Stimulated activated naive CD4-positive, alpha-beta T cell treated with Interleukin-2 at 50 U/mL for 16 hours (primary cell): ENCODE results near the gene FNDC10.
"Not testable (repeated sequence)": the region's sequence is repeated elsewhere in the genome, so short reads cannot be mapped to it uniquely, and the experiment has no call there.

Source experiments
- DNase-seq: peaks from one replicate; lab custom pipeline; 2025; lab: John Stamatoyannopoulos, UW

FNDC10 gene

DNA sequence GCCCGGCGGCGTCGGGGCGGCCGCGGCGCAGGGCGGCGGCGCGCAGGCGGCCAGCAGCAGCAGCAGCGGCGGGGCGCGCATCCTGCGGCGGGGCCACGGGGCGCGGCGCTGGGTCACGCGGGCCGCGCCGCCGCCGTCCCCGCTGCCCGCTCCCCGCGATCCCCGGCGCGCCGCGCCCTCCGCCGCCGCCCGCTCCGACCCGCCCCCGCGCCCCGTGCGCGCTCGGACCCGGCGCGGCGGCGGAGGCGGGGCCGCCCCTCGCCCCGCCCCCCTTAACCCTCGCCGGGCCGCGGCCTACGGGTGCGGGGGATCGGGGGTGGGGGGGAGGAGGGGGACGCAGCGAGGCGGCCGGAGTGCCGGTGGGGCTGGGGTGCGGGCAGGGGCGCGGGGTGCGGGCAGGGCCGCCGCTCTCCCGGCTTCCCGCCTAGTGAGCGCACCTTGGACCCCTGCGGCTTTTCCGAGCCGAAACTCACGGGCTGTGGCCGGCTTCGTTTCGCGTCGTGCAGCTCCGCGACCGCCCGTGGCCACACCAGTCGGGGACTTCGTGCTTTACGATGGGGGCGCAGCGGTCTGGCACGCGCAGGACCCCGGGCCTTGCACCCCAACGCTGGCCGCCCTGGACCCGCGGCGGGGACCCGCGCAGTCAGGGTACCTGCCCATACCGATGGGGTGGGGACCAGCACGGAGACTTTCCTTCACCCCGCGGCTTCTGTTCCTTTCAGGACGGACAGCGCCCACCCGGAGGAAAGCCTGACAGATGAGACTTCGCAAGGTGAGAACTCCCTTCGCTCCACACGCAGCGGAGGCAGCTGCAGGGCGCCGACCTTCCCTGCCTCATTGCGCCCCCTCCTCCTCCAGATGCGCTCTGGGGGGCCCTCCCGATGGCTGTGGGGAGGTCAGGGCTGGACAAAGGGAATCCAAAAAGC lies at the start of gene FNDC10:
Gene FNDC10 (minus strand): TSS at position 201 of the 926 bp plus-strand sequence. CDS start 120 bp downstream, at position 81.
- DNase-seq: no peak

GRCh38 chr1:1648265-1648664 lies 48.3 kb upstream of the FNDC10 start:
- not testable (repeated sequence) for DNase-seq

- DNase-seq: not testable (repeated sequence)
Observed at GRCh38 chr1:1647567-1648241, 47.8 kb upstream of the FNDC10 start.

DNA sequence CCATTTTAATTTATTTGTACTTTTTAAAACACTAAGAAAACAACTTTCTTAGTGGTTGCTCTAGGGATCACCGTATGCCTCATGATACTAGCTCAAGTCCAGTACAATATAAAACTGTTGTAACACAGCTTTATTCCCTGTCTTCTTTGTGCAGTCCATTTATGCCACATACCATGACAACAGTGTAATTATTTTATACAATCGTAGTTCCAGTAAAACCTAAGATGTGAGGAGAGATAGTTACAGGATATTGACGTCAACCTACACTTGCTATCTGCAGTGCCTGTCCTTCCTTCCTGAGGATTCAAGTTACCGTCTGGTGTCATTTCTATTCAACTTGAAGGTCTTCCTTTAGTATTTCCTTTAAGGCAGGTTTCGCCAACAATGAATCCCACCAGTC lies 46.4 kb upstream of the FNDC10 start:
- not testable (repeated sequence) for DNase-seq

- not testable (repeated sequence) for DNase-seq
Observed at GRCh38 chr1:1640711-1641461, 41.0 kb upstream of the FNDC10 start.

- not testable (repeated sequence) for DNase-seq
Observed at GRCh38 chr1:1640081-1640480, 40.1 kb upstream of the FNDC10 start.

- not testable (repeated sequence) for DNase-seq
Observed at GRCh38 chr1:1639368-1639767, 39.4 kb upstream of the FNDC10 start.

- DNase-seq: not testable (repeated sequence)
Observed at GRCh38 chr1:1638528-1638927, 38.6 kb upstream of the FNDC10 start.

GRCh38 chr1:1637479-1637875 lies 37.5 kb upstream of the FNDC10 start:
- not testable (repeated sequence) for DNase-seq

DNA sequence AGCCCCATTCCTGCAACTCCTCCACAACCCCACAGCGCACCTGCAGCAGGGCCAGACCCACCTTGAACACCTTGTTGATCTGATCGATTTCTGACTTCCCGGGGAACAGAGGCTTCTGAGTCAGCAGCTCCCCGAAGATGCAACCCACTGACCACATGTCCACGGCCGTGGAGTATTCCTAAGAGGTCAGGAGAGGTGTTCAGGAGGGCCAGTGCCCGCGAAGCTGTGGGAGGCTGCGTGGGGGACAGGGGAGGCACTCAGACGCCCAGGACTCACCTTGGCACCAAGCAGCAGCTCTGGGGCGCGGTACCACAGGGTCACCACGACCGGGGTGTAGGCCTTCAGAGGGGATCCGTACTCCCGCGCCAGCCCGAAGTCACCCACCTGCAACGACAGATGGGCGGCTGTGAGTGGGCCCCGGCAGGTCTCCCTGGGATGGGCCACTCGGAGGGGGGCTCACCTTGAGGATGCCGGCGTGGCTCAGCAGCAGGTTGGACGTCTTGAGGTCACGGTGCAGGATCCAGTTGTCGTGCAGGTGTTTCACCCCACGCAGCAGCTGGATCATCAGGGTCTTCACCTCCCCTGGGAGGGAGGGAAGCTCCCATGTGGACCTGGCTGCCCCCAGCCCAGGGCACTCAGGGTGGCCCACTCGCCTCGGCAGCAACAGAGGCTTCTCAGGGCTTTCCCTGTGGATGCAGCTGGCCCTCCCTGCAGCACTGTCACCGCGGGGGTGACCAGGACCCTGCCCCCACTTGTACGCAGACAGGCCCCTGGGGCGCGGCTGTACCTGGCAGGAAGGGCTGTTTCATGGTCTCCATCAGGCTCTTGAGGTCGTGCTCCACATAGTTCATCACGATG lies 36.9 kb upstream of the FNDC10 start:
- DNase-seq: not testable (repeated sequence)

- not testable (repeated sequence) for DNase-seq
Observed at GRCh38 chr1:1634613-1635012, 34.7 kb upstream of the FNDC10 start.

GRCh38 chr1:1633409-1633808 lies 33.5 kb upstream of the FNDC10 start:
- not testable (repeated sequence) for DNase-seq

DNA sequence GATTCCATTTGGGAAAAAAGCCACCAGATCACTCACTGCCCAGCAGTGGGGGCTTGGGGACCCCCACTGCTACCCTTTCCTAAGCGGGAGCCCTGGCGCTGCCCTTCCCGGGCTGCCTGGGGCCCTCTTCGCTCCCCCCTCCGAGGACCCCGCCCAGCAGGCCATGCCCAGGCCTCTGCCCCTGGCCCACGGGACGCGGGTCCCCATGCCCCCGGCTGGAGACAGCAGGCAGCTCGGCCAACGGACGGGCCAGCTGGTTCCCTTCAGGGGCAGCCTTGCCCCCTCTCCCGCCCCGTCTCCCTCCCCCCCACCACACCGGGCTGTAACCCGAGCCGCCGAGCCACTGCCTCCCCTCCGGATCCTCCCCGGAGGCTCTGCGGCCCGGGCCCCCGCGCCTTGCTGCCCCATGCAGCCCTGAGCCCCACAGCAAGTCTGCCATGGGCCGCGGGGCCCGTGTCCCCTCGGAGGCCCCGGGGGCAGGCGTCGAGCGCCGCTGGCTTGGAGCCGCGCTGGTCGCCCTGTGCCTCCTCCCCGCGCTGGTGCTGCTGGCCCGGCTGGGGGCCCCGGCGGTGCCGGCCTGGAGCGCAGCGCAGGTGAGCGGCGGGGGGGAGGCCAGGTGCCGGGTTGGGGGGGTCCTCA lies 32.0 kb upstream of the FNDC10 start, which contains the start of gene MMP23B:
Gene MMP23B (plus strand): TSS at position 392 of the 639 bp plus-strand sequence. CDS start 46 bp downstream, at position 438.
- no peak for DNase-seq

DNA sequence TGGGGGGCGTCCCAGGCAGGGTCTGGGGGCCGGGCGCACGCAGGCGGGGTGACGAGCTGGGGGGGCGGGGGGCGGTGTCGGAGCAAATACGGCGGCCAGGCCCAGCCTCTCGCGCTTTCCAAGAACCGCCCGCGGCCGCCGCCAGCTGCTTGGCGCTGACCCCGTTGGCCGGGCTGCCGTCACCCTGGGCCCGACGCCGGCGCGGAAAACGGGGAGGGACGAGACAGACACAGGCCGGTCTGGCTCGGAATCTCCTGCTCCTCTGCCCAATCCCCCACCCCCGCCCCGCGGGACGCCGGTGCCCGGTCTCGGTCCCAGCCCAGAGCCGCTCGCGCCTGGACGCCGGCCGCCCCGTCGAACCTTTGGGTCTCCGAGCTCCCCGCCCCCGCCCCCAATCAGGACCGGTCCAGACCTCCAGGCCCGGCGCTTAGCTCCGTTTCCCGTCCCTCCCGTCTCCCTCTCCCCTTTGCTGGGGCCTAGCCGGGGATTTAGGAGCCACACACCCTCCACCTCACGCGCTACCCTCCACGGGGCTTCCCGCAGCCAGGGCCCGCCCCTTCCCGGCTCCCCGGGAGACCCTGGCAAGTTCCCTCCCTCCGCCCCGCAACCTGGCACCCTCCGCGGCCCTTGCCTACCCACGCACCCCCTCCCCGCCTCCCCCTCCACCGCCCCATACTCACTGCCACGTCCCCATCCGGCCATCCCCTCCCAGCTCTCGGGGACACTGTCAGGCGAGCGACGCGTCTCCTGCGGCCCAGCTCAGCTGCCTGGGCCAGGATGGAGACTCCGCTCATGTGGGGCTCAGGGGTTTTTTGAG lies 31.2 kb upstream of the FNDC10 start:
- no peak for DNase-seq

DNA sequence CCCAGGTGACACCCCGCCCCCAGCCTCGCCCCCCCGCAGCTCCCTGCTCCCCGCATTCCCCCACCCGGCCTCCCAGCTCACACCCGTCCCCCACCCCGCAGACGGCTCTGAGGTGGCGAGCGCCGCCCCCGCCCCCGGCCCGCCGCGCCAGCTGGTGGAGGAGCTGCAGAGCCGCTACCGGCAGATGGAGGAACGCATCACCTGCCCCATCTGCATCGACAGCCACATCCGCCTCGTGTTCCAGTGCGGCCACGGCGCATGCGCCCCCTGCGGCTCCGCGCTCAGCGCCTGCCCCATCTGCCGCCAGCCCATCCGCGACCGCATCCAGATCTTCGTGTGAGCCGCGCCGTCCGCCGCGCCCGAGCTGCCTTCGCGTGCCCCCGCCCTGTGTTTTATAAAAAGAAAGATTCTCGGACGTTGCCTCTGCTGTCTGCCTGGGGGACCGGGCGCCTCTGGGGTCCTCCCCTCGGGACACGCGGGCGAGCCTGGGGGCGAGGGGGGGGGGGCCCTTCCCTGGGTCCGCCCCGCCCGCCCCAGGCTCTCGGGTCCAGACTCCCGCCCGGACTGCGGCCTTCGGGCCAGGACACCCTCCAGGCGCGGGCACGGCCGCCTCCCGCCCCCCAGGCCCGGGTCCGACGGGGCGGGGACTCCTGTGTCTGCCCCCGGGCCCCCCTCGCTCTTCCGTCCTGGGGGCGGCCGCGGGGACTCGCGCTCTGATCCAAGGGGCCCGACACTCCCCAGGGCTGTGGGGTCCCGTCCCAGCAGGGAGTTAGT lies 30.4 kb upstream of the FNDC10 start:
- peak; percentile 90 for DNase-seq

GRCh38 chr1:1629430-1630190 lies 29.7 kb upstream of the FNDC10 start:
- DNase-seq: peak; percentile 67

DNA sequence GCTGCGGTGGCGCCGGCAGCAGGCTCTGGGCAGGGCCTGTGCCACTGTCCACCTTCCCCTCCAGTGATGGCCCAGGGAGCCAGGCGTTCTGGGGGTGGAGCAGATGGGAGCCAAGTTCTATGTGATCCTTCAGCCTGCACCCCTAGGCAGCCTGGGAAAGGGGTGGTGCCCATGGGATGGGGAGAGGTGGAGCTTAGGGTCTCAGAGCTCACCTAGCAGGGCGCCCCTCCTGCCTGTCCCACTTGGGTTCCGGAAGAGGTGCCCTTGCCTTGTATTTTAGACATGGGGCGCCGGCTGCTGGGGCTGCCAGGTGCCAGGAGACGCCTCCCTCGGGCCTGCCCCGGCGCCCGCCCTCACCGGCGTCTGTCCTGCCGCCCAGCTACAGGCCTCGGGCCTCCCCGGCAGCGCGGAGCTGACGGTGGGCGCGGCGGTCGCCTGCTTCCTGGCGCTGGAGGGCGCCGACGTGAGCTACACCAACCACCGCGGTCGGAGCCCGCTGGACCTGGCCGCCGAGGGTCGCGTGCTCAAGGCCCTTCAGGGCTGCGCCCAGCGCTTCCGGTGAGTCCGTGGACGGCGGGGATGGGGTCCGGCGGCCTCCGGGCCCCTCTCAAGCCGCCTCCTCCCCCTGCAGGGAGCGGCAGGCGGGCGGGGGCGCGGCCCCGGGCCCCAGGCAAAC lies 29.0 kb upstream of the FNDC10 start:
- DNase-seq: peak; percentile 29
